K562 (cell line): ENCODE data around the gene URGCP. TPM values are rescaled to one million over a fixed set of nuclear protein-coding genes. Genes with fewer than 3 reads are reported as not detected.

ENCODE experiments used
- EGR1 ChIP-seq: fragments of 450-650 bp; conservative IDR thresholded peaks from 2 replicates; pipeline ENCODE4 v1.6.1; 2017; ENCODE audit warnings: mild to moderate bottlenecking
- L3MBTL2 ChIP-seq: fragments of 450-650 bp; IDR thresholded peaks from 2 replicates; pipeline ENCODE4 v1.6.1; 2016; ENCODE audit warnings: mild to moderate bottlenecking, moderate library complexity
- MCM3 ChIP-seq: fragments of 450-650 bp; IDR thresholded peaks from 2 replicates; pipeline ENCODE4 v1.6.1; 2016
- MCM7 ChIP-seq, 2 experiments: fragments of 450-650 bp; IDR thresholded peaks; 2 replicates each; pipeline ENCODE4 v1.6.1; 2016 to 2018
- PHB2 ChIP-seq: fragments of 450-650 bp; IDR thresholded peaks from 2 replicates; pipeline ENCODE4 v1.6.1; 2017; ENCODE audit warnings: low read depth
- polyA plus RNA-seq, 8 experiments: library from polyadenylated mRNA; depleted of rRNA in 4 of 8; stranded (reverse) in 5 of 8; unstranded in 3 of 8; fragments of >200 nt; fragmentation: Nextera tagmentation in 2 of 8; fragmentation: Illumina TruSeq in 1 of 8; extraction: Ambion mirVana in 2 of 8; extraction: Trizol in 1 of 8; gene quantifications; 2 replicates each; pipeline versions ENCODE4 v1.2.1 to v1.2.3, GENCODE V29; 2011 to 2014; ENCODE audit warnings: inconsistent platforms in 1 of 8, missing spikeins in 1 of 8
- total RNA-seq, 7 experiments: library from RNA; depleted of rRNA in 6 of 7; stranded (reverse); fragments of >200 nt in 6 of 7; fragmentation: Illumina TruSeq in 2 of 7; extraction: Trizol in 2 of 7; gene quantifications; 2 replicates each; pipeline versions ENCODE4 v1.2.1 to v1.2.3, GENCODE V29; 2011 to 2021; ENCODE audit warnings: low replicate concordance in 1 of 7
- TF ChIP-seq, protein P1 (sequence below): fragments of 450-650 bp; IDR thresholded peaks from 2 replicates; pipeline ENCODE4 v1.6.1; 2018; ENCODE audit not compliant: partially characterized antibody
- TF ChIP-seq, protein P2 (sequence below): sonication (generic); formaldehyde crosslinking; IDR thresholded peaks from 2 replicates; pipeline ENCODE4 v1.8.0; 2022; ENCODE audit warnings: missing genetic modification reagents, mild to moderate bottlenecking, moderate library complexity, borderline replicate concordance

URGCP gene
- total and polyA plus RNA-seq, 9 of the 15 experiments (the other 6 are each of a cell fraction or from before 2014, with no cell fraction given): 1.7 to 25.8 (median 12.5) TPM

DNA sequence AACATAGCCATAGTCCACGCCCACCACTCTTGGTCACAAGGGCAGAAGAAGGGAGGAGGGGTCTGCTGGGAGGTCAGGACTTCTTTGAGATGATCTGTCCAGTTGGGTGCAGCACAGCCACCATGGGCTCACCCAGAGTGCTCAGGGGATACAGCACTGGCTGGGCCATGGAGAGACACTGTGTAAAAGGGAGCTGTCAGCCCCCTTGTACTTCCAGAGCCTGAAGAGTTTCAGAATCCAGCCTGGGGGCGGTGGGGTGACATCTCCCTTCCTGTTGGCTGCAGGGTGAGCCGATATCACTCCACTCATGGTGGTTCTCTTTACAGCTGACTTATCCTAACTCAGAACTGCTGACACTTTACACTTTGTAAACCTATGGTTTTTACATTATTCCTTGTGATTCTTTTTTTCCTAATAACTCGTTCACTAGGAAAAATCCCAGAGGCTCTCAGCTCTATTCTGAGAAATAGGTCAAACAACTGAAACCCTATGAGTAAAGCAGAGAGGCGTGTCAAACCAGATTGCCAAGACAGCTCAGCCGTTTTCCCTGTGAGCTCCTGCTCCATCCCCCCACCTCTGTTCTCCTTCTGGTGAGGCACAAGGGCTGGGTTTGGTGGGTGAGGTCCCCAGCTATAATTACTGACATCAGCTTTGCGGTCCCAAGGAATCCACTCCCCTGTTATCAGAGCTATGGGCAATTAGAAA lies 33.8 kb downstream of the URGCP start (continued):
- TF ChIP-seq, protein P1, sequence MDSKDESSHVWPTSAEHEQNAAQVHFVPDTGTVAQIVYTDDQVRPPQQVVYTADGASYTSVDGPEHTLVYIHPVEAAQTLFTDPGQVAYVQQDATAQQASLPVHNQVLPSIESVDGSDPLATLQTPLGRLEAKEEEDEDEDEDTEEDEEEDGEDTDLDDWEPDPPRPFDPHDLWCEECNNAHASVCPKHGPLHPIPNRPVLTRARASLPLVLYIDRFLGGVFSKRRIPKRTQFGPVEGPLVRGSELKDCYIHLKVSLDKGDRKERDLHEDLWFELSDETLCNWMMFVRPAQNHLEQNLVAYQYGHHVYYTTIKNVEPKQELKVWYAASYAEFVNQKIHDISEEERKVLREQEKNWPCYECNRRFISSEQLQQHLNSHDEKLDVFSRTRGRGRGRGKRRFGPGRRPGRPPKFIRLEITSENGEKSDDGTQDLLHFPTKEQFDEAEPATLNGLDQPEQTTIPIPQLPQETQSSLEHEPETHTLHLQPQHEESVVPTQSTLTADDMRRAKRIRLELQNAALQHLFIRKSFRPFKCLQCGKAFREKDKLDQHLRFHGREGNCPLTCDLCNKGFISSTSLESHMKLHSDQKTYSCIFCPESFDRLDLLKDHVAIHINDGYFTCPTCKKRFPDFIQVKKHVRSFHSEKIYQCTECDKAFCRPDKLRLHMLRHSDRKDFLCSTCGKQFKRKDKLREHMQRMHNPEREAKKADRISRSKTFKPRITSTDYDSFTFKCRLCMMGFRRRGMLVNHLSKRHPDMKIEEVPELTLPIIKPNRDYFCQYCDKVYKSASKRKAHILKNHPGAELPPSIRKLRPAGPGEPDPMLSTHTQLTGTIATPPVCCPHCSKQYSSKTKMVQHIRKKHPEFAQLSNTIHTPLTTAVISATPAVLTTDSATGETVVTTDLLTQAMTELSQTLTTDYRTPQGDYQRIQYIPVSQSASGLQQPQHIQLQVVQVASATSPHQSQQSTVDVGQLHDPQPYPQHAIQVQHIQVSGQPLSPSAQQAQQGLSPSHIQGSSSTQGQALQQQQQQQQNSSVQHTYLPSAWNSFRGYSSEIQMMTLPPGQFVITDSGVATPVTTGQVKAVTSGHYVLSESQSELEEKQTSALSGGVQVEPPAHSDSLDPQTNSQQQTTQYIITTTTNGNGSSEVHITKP: peak; percentile 92
- no peak for TF ChIP-seq PHB2
- no peak for TF ChIP-seq MCM3
- no peak for TF ChIP-seq L3MBTL2
- peak; percentile 37; the same call in 1 of the 2 replicates for TF ChIP-seq EGR1
- TF ChIP-seq, protein P2, sequence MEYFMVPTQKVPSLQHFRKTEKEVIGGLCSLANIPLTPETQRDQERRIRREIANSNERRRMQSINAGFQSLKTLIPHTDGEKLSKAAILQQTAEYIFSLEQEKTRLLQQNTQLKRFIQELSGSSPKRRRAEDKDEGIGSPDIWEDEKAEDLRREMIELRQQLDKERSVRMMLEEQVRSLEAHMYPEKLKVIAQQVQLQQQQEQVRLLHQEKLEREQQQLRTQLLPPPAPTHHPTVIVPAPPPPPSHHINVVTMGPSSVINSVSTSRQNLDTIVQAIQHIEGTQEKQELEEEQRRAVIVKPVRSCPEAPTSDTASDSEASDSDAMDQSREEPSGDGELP (CRISPR knock-in tag): 0 out of 2 replicates have a peak, but pooled peaks have one; percentile 24
- TF ChIP-seq MCM7 (IDR thresholded peaks at IDR 0.05): no peak
